DMS114 treated with DMSO at 0.1 percent for 48 hours (cell line): Measurements from ENCODE around the gene LGALS7.
"Not testable (repeated sequence)": the region's sequence is repeated elsewhere in the genome, so short reads cannot be mapped to it uniquely, and the experiment has no call there.

ENCODE experiments used
- DNase-seq: peaks from one replicate; lab custom pipeline; 2025; ENCODE audit not compliant: unreplicated experiment; lab: John Stamatoyannopoulos, UW

Gene LGALS7

DNA sequence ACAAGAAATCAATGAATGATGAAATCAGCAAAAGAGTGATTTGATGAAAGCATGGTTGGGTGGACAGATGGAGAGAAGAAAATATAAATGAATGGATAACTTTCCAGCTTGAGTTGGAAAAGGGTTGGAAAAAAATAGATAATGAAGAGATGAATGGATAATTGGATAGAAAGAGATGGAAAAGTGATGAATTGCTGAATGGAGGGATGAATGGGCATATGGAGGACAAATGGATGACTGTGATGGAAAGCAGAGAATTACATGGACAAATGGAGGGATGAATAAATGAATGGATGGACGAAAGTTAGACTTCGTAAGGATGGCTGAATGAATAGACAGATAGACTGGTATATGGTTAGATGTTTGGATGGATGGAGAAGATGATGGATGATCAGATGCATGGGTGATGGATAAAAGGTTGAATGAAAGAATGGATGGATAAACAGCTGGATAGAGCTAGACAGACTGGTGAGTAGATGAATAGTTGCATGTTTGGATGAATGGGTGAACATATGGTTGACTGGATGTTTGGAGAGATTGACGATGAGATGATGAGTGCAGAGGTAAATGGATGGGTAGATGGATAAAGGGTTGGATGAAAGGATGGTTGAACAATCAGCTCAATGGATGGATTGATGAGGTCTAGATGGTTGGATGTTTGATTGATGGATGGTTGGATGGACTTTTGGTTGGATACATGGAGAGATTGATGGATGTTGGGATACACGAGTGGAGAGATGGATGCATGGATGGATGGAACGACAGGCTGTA, 27.4 kb upstream of the LGALS7 start:
- no peak for DNase-seq

DNA sequence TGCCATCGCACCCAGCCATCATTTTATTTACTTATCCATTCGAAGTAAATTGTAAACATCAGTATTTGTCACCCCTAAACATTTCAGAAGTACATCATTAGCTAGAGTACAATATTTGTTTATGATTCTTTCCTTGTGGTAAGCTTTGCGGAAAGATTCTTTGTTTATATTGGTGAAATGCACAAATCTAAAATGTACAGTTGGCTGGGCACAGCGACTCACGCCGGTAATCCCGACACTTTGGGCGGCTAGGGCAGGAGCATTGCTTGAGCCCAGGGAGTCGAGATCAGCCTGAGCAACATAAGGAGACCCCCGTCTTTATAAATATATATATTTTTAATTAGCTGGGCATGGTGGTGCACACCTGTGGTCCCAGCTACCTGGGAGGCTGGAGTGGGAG, 25.8 kb upstream of the LGALS7 start:
- no peak for DNase-seq

DNA sequence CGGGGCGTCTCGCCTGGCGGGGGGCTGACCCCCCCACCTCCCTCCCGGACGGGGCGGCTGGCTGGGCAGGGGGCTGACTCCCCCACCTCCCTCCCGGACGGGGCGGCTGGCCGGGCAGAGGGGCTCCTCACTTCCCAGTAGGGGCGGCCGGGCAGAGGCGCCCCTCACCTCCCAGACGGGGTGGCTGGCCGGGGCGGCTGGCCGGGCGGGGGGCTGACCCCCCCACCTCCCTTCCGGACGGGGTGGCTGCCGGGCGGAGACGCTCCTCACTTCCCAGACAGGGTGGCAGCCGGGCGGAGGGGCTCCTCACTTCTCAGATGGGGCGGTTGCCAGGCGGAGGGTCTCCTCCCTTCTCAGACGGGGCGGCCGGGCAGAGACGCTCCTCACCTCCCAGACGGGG, 24.5 kb upstream of the LGALS7 start:
- DNase-seq, result not testable (repeated sequence)

DNA sequence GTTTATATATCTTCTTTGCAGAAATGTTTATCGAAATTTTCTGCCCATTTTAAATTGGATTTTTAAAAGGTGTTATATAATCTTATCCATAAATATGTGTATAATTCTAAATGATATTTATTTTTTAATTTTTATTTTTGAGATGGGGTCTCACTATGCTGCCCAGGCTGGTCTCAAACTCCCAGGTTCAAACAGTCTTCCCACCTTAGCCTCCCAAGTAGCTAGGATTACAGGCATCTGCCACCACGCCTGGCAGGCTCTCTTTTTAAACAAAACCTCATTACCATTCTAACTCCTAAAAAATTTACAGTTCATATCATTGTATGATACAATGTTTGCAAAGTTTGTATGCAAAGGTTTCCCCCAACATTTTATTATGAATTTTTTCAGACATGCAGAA, 22.8 kb upstream of the LGALS7 start:
- no peak for DNase-seq

DNA sequence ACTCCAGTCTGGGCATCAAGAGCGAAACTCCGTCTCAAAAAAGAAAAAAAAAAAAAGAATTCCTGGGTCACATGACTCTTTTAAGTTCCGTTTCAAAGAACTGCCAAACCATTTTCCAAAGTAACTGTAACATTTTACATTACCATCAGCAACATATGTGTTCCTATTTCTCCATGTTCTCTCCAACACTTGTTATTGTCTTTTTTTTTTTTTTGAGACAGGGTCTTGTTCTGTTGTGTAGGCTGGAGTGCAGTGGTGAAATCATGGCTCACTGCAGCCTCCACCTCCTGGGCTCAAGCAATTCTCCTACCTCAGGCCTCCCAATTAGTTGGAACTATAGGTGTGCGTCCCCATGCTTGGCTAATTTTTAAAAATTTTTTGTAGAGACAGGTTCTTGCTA, 22.2 kb upstream of the LGALS7 start:
- DNase-seq, result no peak

DNA sequence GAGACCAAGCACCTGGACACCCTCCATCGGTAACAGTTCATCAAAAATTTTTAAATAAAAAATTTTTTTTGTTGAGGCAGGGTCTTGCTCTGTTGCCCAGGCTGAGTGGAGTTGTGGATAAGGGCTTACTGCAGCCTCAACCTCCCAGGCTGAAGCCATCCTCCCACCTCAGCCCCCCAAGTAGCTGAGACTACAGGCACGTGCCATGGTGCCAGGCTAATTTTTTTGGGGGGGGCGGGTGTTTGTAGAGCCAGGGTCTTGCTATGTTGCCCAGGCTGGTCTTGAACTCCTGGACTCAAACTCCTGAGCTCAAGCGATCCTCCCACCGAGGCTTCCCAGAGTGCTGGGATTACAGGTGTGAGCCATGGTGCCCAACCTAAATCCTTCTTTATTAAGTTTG, 20.4 kb upstream of the LGALS7 start:
- no peak for DNase-seq

DNA sequence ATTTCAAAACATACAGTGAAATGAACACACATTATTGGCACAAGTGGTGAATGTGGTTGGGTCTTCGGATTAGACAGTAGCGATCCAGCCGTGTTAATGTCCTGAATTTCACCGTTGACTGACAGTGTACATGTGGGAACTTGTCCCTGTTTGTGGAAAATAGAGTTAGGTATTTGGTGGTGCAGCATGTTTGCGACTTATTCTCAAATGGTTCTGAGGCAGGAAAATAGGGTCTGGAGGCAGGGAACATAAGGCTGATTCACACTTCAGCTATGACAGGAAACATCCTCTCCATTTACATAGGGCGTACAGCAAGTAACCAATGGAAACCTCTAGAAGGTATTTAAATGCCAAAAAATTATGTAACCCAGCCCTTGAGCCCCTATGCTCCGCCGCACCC, 19.9 kb upstream of the LGALS7 start:
- no peak for DNase-seq

DNA sequence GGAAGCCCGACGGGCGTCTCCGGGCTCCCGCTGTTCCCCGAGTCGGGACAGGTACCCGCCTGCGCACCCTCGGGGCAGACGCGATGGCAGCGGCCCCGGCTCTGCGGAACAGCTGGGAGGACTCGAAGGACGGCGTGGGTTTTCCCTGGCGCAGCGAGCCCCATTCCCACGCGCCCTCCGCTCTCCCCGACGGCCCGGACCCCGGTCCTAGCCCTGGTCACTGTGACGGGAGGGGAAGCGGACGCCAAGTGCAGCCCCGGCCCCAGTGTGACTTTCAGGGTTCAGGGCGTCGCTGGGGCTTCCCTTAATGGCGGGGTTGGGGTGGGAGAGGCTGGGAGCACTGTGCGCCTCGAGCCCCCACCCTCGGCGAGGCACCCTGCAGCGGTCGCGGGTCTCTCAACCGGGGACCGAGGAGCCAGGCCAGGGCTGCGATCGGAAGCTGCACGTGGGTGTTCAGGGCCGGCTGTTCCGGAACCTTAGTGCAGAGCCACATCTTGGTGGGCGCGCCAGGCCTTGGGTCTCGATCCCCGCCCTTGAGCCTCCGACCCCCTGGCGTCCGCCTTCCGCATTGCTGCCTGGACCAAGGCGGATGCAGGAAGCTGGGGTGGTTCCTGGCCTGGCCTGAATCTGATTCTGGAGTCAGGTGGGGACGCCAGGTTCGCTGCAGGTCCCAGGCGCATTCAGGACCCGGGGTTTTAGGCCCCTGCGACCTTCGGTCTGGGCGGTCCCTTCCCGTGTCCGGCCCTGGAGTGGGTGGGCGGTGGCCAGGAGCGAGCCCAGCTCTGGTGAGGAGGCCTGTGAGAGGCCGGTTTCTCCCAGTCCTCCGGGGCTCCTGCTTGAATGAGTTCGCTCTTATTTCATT, 19.2 kb upstream of the LGALS7 start:
- DNase-seq, result no peak

DNA sequence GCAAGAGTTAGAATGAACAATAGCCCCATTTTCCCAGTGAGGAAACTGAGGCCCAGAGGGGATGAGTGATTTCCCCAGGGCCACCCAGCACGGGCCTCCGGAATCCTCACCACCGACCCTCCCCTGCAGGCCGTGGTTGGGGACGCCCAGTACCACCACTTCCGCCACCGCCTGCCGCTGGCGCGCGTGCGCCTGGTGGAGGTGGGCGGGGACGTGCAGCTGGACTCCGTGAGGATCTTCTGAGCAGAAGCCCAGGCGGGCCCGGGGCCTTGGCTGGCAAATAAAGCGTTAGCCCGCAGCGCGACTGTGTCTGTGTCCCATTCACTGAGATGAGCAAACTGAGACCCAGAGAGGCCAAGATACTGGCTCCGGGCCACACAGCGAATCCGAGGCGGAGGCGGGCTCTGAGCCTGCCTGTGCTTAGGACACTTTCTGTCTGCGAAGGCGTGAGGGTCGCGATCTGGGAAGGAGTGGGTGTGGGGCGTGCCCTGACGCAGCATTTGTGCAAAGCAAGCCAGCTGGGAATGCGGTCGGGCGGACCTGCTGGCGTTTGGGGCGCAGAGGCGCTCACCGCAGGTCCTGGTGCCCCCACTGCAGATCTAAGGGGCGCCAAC, 18.2 kb upstream of the LGALS7 start:
- not testable (repeated sequence) for DNase-seq

DNA sequence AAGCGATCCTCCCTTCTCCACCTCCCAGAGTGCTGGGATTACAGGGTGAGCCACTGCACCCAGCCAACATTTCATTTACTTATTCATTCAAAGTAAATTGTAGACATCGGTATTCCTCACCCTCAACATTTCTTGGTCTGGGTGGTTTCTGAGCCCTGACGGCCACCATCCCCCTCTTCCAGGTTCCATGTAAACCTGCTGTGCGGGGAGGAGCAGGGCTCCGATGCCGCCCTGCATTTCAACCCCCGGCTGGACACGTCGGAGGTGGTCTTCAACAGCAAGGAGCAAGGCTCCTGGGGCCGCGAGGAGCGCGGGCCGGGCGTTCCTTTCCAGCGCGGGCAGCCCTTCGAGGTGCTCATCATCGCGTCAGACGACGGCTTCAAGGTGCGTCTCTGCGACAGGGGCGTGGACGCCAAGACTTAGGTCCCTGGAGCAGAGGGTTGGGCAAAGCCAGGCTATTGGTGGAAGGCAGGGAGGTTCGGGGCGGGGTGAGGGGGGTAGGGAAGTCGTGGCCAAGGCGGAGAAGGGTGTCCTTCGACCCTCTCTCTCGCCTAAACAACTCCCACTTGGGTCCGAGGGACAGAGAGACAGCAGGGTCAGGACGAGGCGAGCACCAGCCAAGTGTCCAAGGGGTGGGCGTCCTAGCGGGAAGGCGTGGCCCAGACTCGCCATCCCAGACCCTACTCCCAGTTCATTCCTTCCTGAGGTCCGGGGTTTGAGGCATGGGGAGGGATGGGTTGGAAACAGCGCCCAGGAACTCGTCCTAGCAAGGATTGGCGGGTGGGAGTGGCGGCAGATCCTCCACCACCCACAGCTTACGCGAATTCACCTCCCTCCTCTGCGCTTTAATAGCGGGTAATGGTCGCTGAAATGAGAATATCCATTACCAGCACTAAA, 17.4 kb upstream of the LGALS7 start:
- not testable (repeated sequence) for DNase-seq

DNA sequence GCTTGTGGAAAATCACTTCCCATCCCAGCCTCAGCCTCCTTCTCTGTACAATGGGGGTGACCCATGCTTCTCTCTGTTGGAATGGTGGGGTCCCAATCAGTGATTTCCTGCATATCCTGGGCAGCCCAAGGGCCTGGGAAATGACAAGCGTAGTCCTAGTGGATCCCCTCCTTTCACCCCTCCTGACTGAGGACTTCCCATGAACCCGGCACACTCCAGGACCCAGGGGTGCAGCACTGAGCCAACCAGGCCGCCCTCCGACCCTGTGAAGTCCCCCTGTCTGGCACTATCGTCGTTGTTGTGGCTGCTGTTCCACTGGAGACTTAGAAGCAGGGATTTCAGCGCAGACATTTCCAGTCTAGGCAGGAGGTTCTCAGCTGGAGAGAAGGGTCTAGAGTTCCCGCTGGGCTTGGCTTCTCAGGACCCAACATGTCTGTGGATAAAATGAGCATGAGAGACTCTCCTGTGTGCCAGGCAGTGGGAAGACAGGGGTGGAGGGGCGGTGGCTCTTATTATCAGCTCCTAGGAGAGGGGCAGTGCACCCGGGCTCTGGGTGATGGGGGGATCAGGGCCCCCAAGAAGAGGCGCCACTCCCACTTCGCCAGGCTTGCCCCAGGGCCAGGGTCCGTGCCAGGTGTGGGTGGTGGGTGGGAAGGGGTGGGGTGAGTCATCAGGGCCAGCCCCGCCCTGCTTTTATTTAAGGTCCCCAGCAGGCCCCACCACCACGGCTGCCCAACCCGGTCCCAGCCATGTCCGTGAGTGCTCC, 15.3 kb upstream of the LGALS7 start, which contains the start of gene LGALS7B:
TSS of gene LGALS7B (plus strand) at position 723 of the 766 bp plus-strand sequence. CDS start at position 750, 27 bp downstream.
- DNase-seq, result no peak

DNA sequence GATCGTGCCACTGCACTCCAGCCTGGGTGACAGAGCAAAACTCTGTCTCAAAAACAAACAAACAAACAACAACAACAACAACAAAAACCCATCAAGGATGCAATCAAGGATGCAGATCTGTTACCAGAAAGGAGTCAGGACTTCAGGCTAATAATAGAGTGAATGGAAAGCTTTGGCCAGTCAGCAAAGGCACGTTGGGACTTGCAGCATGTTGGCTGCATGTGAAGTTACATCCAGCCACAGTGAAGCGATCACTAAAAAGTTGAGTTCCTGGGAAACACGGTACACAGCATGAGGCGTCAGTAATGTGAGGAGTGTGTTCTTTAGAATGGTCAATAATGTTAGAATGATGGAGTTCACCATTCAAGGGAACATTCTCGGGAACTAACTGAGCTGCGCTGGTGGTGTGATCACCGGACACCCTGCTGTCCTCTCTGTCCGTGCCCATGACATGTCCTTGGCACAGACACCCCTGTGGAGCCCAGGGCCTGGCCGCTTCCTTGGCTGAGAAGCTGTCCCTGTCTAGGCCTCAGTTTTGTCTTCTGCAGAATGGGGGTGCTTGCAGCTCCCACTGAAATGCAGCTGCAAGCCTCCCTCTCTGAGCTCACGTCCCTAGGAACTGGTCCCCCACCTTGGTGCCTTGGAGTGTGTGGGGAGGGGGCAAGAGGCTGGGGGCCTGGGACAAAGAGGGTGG, 13.4 kb upstream of the LGALS7 start:
- DNase-seq, result no peak

DNA sequence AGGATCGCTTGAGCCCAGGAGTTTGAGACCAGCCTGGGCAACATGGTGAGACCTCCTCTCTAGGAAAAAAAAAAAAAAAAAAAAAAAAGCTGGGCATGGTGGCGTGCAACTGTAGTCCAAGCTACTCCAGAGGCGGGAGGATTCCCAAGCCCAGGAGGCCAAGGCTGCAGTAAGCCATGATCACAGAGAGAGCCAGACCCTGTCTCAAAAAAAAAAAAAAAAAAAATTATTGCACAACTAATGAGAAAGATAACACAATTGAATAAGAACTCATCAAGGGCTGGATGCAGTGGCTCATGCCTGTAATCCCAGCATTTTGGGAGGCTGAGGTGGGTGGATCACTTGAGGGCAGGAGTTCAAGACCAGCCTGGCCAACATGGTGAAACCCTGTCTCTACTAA, 12.7 kb upstream of the LGALS7 start:
- DNase-seq, result not testable (repeated sequence)

DNA sequence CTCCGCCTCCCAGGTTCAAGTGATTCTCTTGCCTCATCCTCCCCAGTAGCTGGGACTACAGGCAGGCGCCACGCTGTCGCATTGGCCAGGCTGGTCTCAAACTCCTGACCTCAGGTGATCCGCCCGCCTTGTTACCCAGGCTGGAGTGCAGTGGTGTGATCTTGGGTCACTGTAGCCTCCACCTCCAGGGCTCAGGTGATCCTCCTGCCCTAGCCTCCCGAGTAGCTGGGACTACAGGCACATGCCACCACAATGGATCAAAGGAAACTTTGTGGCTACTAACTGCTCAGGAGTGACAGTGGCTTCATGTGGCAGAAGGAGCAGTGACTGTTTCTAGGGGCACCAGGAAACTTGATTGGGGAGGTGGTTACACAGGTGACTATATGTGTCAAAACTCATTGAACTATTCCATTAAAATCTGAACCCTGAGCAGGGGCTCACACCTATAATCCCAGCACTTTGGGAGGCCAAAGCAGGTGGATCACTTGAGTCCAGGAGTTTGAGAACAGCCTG, 11.9 kb upstream of the LGALS7 start:
- no peak for DNase-seq

DNA sequence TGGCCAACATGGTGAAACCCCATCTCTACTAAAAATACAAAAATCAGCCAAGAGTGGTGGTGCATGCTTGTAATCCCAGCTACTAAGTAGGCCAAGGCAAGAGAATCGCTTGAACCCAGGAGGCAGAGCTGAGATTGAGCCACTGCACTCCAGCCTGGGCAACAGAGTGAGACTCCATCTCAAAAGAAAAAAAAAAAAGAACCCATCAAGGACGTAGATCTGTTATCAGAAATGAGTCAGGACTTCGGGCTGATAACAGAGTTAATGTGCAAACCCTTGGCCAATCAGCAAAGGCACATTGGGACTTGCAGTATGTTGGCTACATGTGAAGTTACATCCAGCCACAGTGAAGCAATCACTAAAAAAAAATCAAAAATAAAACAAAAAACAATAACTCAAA, 10.9 kb upstream of the LGALS7 start:
- no peak for DNase-seq

DNA sequence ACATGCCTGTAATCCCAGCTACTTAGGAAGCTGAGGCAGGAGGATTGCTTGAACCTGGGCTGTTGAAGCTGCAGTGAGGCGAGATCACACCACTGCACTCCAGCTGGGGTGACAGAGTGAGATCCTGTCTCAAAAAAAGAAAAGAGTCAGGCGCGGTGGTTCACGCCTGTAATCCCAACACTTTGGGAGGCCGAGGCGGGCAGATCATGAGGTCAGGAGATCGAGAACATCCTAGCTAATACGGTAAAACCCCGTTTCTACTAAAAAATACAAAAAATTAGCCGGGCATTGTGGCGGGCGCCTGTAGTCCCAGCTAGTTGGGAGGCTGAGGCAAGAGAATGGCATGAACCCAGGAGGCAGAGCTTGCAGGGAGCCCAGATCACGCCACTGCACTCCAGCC, 8.9 kb upstream of the LGALS7 start:
- not testable (repeated sequence) for DNase-seq

DNA sequence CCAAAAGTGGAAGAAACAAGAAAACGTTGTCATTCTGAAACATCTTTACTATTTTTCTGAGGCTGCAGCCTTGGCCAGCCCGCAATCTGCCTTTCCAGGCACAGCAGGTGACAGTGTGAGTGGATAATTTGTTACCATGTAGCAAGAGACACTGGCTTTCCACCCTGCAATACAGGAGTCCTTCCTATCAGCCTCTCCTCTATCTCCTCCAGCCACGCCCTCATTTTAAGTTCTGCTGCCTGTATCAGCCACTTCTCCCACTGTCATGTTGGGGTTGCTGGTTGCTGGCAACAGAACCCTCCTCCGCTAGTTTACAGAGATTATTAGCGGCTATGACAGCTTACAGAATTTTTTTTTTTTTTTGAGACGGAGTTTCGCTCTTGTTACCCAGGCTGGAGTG, 7.7 kb upstream of the LGALS7 start:
- DNase-seq, result no peak

DNA sequence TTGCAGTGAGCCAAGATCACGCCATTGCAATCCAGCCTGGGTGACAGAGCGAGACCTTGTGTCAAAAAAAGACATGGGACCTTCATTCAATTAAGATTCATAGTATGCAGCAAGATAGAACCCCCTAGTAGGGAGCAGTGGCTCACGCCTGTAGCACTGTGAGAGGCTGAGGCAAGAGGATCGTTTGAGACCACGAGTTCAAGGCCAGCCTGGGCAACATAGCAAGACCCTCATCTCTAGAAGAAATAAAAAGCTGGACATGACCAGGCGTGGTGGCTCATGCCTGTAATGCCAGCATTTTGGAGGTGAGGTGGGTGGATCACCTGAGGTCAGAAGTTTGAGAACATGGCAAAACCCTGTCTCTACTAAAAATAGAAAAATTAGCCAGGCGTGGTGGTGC, 7.1 kb upstream of the LGALS7 start:
- no peak for DNase-seq

DNA sequence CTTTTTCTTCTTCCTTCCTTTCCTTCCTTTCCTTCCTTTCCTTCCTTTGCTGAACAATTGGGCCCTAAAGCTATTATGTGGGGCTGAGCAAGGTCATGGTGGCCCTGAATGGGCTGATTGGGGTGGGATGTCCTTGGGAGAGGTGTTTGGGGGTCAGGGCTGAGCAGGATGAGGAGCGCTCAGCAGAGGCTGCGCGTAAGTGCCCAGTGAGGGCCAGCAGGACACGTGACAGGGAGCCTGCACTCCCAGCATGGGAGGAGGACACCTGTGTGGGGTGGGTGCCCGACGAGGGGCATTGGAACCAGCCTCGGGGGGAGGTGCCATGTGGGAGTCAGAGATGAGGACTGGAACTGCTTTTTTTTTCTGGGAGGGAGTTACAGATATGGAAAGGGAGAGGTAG, 5.4 kb upstream of the LGALS7 start:
- DNase-seq, result no peak
